Ovary (tissue), 9 donors: ENCODE results near the gene TADA2B. TPM values are rescaled to one million over a fixed set of nuclear protein-coding genes. Genes with fewer than 3 reads are reported as not detected.

Experiments used
- DNase-seq, 5 donors: peaks; one replicate each; pipeline ENCODE4 v3.0.0-alpha.2; 2019 to 2020
- H3K27ac ChIP-seq, 2 donors: fragments of 200-600 bp; one replicate each; pipeline versions ENCODE4 v1.5.1 to v1.8.0; 2019 to 2022
- H3K27me3 ChIP-seq: fragments of 200-600 bp; one replicate; pipeline ENCODE4 v1.8.0; 2022
- H3K36me3 ChIP-seq: fragments of 200-600 bp; sonication (generic); one replicate; pipeline ENCODE4 v1.5.1; 2019
- H3K4me1 ChIP-seq: one replicate; pipeline ENCODE4 v1.8.1; 2013; ENCODE audit warnings: mild to moderate bottlenecking, moderate library complexity; ENCODE audit not compliant: insufficient read depth
- H3K4me3 ChIP-seq: fragments of 200-600 bp; sonication (generic); one replicate; pipeline ENCODE4 v1.5.1; 2017
- H3K9me3 ChIP-seq, 2 donors: fragments of 200-600 bp in 1 of 2; sonication (generic) in 1 of 2; one replicate each; pipeline versions ENCODE4 v1.5.1 to v1.8.1; 2013 to 2019; ENCODE audit warnings: mild to moderate bottlenecking in 1 of 2, moderate library complexity in 1 of 2
- EP300 ChIP-seq: sonication (generic); formaldehyde crosslinking; IDR thresholded peaks from one replicate; pipeline ENCODE4 v1.6.1; 2017; ENCODE audit warnings: antibody characterized with exemption
- POLR2A ChIP-seq: fragments of 450-650 bp; IDR thresholded peaks from one replicate; pipeline ENCODE4 v1.6.1; 2017; ENCODE audit warnings: antibody characterized with exemption, mild to moderate bottlenecking, moderate library complexity
- WGBS, 3 donors: extraction: QIAGEN DNeasy Blood & Tissue Kit in 1 of 3; methylation state at CpG; one replicate each; pipeline versions ENCODE4 v1.1.5 to v1.1.7; 2013 to 2017; 5-methylcytosine and 5-hydroxymethylcytosine counted together
- intact Hi-C, 4 donors: fragments of 100-400 bp; cut with DNase I; formaldehyde crosslinking; loops; one replicate each; pipeline versions ENCODE4 v1.11.0 to v1.15.1; 2022 to 2023
- polyA plus RNA-seq, 2 donors: library from polyadenylated mRNA; stranded (reverse); fragments of 200-250 nt in 1 of 2; fragments of 350-450 nt in 1 of 2; fragmentation: Illumina TruSeq in 1 of 2; extraction: RNeasy Lipid Tissue Mini Kit (QIAGEN cat#74804) in 1 of 2; gene quantifications; one replicate each; pipeline ENCODE4 v1.2.3, GENCODE V29; 2013 to 2014
- total RNA-seq, 7 donors: library from RNA; depleted of rRNA in 2 of 7; stranded (reverse); fragments of >200 nt in 2 of 7; fragmentation: NEBNext Ultra II Directional in 3 of 7; extraction: Animal tissue kit (Norgen Biotek cat#: 25700) in 3 of 7; gene quantifications; one replicate each; pipeline versions ENCODE4 v1.1.0 to v1.2.4, GENCODE V29; 2016 to 2023
- TF ChIP-seq, protein P1 (sequence below), 3 donors: fragments of 450-650 bp in 2 of 3; fragments of 200-600 bp in 1 of 3; IDR thresholded peaks; one replicate each; pipeline versions ENCODE4 v1.5.1 to v1.8.0; 2016 to 2022; ENCODE audit warnings: antibody characterized with exemption in 3 of 3, mild to moderate bottlenecking in 1 of 3
- donor health status: DM: no; HTN: no; CAD: no; lungs with moderate emphysema.
- donor health status: DM: no; HTN: no; CAD: no.
- donor health status: Bipolar disorder and iron deficiency.
- donor health status: DM: yes; HTN: yes; CAD: no.
- donor health status: DM: no; HTN: no; CAD: no.
- donor health status: DM: yes; HTN: yes; CAD: no.

The TADA2B gene
- total and polyA plus RNA-seq, 9 donors = 11.9 to 31.6 (median 26.8) TPM

GRCh38 chr4:7049295-7049694 lies 6.1 kb downstream of the TADA2B start:
- TF ChIP-seq EP300 = no peak
- TF ChIP-seq POLR2A = no peak
- TF ChIP-seq, protein P1, sequence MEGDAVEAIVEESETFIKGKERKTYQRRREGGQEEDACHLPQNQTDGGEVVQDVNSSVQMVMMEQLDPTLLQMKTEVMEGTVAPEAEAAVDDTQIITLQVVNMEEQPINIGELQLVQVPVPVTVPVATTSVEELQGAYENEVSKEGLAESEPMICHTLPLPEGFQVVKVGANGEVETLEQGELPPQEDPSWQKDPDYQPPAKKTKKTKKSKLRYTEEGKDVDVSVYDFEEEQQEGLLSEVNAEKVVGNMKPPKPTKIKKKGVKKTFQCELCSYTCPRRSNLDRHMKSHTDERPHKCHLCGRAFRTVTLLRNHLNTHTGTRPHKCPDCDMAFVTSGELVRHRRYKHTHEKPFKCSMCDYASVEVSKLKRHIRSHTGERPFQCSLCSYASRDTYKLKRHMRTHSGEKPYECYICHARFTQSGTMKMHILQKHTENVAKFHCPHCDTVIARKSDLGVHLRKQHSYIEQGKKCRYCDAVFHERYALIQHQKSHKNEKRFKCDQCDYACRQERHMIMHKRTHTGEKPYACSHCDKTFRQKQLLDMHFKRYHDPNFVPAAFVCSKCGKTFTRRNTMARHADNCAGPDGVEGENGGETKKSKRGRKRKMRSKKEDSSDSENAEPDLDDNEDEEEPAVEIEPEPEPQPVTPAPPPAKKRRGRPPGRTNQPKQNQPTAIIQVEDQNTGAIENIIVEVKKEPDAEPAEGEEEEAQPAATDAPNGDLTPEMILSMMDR (IDR thresholded peaks at IDR 0.05) = no peak
- Histone ChIP-seq H3K27ac (no peak overlapping the region), H3K36me3 (no peaks in the 10 kb centered on the region), H3K4me3 (no peak overlapping the region), H3K4me1 (peaks cover 35% of the 10 kb centered on the region), H3K27me3 (no peaks in the 10 kb centered on the region), H3K9me3 (no peaks in the 10 kb centered on the region)
- DNase-seq = peak in 1 of 5 donors; percentile 18
- WGBS, 3 donors = 88 to 98% (median 94%) methylated on average over 4 of the region's 4 CpGs
- intact Hi-C loops = loop anchor here in 3 of 4 donors (10.0 kb wide), 3 partner anchors 64 to 136 kb away; no protein-coding TSS in a partner anchor

GRCh38 chr4:7049739-7050138 lies 6.6 kb downstream of the TADA2B start:
- DNase-seq = peak in 1 of 5 donors; percentile 37
- H3K27ac ChIP-seq = no peak overlapping the region
- H3K4me1 ChIP-seq = peaks cover 33% of the 10 kb centered on the region
- H3K36me3 ChIP-seq = no peaks in the 10 kb centered on the region
- H3K4me3 ChIP-seq = no peak overlapping the region
- intact Hi-C loops = loop anchor here in 3 of 4 donors (10.0 kb wide), 3 partner anchors 65 to 135 kb away; no protein-coding TSS in a partner anchor
- H3K9me3 ChIP-seq = no peaks in the 10 kb centered on the region
- 91 to 97% (median 96%) methylated on average over 11 of the region's 11 CpGs for WGBS, 3 donors
- TF ChIP-seq, protein P1 (IDR thresholded peaks at IDR 0.05) = no peak
- TF ChIP-seq EP300 (no peak), POLR2A (no peak)
- no peaks in the 10 kb centered on the region for H3K27me3 ChIP-seq

GRCh38 chr4:7050481-7051143 lies 7.4 kb downstream of the TADA2B start:
- 14 to 19% (median 15%) methylated on average over 36 of the region's 36 CpGs for WGBS, 3 donors
- Histone ChIP-seq H3K4me1 (peaks cover 25% of the 10 kb centered on the region), H3K9me3 (no peaks in the 10 kb centered on the region), H3K4me3 (peak overlapping the region; percentile 23), H3K27me3 (no peaks in the 10 kb centered on the region), H3K27ac (peak overlapping the region; percentile 5 to 35), H3K36me3 (no peaks in the 10 kb centered on the region)
- intact Hi-C loops = no loop called here
- DNase-seq = peak; percentile 64 to 85 (median 75)
- TF ChIP-seq EP300 (no peak), POLR2A (no peak)
- TF ChIP-seq, protein P1 (IDR thresholded peaks at IDR 0.05) = no peak

GRCh38 chr4:7051144-7051495 lies 7.9 kb downstream of the TADA2B start:
- TF ChIP-seq POLR2A = no peak
- TF ChIP-seq, protein P1 (IDR thresholded peaks at IDR 0.05) = no peak
- TF ChIP-seq EP300 = no peak
- Histone ChIP-seq H3K27ac (no peak overlapping the region), H3K4me1 (peaks cover 21% of the 10 kb centered on the region), H3K4me3 (no peak overlapping the region), H3K9me3 (no peaks in the 10 kb centered on the region), H3K27me3 (no peaks in the 10 kb centered on the region), H3K36me3 (no peaks in the 10 kb centered on the region)
- WGBS, 3 donors = 43 to 45% (median 44%) methylated on average over 11 to 12 of the region's 12 CpGs
- intact Hi-C loops = no loop called here
- DNase-seq = peak in 1 of 5 donors; percentile 40
